ENCODE measurements around the gene SERPINA12. TPM values are rescaled to one million over a fixed set of nuclear protein-coding genes. Genes with fewer than 3 reads are reported as not detected.

SERPINA12 gene
- total and polyA plus RNA-seq, 7 donors = not detected

DNA sequence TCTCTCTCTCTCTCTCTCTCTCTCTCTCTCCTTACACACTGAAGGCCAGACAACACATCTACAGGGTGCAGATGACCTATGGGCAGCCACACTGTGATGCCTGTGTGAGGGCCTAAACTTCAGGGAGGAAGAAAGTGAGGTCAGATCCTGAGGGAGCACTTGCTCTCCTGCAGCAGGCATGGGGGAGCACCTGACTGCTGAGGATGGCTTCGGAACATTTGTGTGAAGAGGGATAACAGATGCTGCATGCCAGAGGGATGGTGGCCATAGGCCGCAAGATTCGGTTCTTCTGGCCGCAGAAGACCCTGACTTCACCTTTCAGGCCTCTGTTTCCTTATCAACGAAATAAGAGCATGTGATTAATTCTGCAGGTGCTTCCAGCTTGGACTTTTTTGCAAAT, 45.0 kb downstream of the SERPINA12 start:
- Histone ChIP-seq H3K27me3 (ENCODE audit: insufficient read depth in 3 of 3, low read length in 2 of 3) (no peaks in the 10 kb centered on the region), H3K4me1 (no peaks in the 10 kb centered on the region), H3K36me3 (ENCODE audit: insufficient read depth in 1 of 2, low read depth in 1 of 2) (no peaks in the 10 kb centered on the region), H3K27ac (no peak overlapping the region), H3K4me3 (no peak overlapping the region), H3K9me3 (no peaks in the 10 kb centered on the region)
- TF ChIP-seq, protein P1, sequence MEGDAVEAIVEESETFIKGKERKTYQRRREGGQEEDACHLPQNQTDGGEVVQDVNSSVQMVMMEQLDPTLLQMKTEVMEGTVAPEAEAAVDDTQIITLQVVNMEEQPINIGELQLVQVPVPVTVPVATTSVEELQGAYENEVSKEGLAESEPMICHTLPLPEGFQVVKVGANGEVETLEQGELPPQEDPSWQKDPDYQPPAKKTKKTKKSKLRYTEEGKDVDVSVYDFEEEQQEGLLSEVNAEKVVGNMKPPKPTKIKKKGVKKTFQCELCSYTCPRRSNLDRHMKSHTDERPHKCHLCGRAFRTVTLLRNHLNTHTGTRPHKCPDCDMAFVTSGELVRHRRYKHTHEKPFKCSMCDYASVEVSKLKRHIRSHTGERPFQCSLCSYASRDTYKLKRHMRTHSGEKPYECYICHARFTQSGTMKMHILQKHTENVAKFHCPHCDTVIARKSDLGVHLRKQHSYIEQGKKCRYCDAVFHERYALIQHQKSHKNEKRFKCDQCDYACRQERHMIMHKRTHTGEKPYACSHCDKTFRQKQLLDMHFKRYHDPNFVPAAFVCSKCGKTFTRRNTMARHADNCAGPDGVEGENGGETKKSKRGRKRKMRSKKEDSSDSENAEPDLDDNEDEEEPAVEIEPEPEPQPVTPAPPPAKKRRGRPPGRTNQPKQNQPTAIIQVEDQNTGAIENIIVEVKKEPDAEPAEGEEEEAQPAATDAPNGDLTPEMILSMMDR (IDR thresholded peaks at IDR 0.05) = no peak
- 81 to 89% (median 88%) methylated on average over 5 of the region's 5 CpGs for WGBS, 3 donors
- ATAC-seq (no peak), DNase-seq (no peak)
- intact Hi-C loops (cut with DNase I) = no loop called here

DNA sequence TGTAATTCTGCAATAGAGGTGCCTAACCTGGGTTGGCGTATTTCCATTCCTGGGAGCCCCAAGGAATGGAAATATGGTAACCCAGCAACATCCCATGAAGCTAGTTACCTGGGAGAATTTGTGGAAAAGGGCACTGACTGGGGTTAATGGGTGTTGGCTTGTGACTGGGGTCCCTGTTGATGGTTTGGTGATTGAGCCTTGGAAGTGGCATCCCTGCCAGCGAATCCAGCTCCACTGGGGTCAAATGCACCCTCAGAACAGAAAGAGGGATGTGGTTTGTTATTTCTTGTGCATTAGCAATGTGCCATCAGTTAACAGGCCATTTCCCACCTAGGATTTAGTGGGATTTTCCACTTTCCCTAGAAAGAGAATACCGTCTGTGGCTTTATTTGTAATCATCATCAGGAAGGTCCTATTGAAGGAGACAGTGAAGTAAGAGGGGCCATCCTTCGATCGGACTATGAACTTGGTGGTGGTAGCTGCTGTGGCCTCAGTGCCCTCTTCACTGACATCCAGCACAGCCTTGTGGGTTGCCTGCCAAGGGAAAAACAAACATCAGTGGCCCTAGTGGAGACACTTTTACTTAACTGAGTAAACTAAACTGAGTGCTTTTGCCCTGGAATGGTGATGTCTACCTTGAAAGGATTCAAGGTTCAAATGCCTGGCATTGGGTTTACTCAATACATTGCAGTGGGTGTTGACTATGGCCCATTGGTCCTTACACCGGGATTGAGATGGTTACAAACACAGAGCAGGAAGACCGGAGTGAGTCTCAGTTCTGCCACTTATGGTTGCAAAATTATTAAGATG, 46.3 kb downstream of the SERPINA12 start:
- no peaks in the 10 kb centered on the region for H3K9me3 ChIP-seq
- H3K27ac ChIP-seq = no peak overlapping the region
- DNase-seq (no peak), ATAC-seq (no peak)
- H3K27me3 ChIP-seq (ENCODE audit: insufficient read depth in 3 of 3, low read length in 2 of 3) = no peaks in the 10 kb centered on the region
- H3K4me1 ChIP-seq = no peaks in the 10 kb centered on the region
- 84 to 88% (median 87%) methylated on average over 7 of the region's 7 CpGs for WGBS, 3 donors
- H3K36me3 ChIP-seq (ENCODE audit: insufficient read depth in 1 of 2, low read depth in 1 of 2) = no peaks in the 10 kb centered on the region
- intact Hi-C loops (cut with DNase I) = no loop called here
- no peak overlapping the region for H3K4me3 ChIP-seq
- TF ChIP-seq, protein P1 (IDR thresholded peaks at IDR 0.05) = no peak

DNA sequence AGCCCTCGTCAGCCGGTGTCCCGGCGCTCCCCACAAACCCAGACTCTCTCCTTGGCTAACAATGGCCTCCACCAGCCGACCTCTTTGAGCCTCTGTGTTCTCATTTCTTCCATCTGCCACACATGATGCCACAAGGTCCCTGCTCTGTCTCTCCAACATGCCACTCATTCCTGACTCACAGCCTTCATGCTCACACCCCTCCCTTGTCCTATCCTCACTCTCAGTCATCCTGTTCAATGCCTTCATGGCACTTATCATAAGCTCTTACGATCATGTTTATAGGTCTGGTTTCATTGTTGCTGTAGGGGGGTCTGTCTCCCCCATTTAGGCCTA, 47.1 kb downstream of the SERPINA12 start:
- intact Hi-C loops (cut with DNase I) = no loop called here
- Histone ChIP-seq H3K27me3 (ENCODE audit: insufficient read depth in 3 of 3, low read length in 2 of 3) (no peaks in the 10 kb centered on the region), H3K27ac (no peak overlapping the region), H3K4me1 (no peaks in the 10 kb centered on the region), H3K4me3 (no peak overlapping the region), H3K36me3 (ENCODE audit: insufficient read depth in 1 of 2, low read depth in 1 of 2) (no peaks in the 10 kb centered on the region), H3K9me3 (no peaks in the 10 kb centered on the region)
- WGBS, 3 donors = 87 to 92% (median 88%) methylated on average over 6 of the region's 6 CpGs
- no peak for ATAC-seq
- DNase-seq = no peak
- TF ChIP-seq, protein P1 (IDR thresholded peaks at IDR 0.05) = no peak

DNA sequence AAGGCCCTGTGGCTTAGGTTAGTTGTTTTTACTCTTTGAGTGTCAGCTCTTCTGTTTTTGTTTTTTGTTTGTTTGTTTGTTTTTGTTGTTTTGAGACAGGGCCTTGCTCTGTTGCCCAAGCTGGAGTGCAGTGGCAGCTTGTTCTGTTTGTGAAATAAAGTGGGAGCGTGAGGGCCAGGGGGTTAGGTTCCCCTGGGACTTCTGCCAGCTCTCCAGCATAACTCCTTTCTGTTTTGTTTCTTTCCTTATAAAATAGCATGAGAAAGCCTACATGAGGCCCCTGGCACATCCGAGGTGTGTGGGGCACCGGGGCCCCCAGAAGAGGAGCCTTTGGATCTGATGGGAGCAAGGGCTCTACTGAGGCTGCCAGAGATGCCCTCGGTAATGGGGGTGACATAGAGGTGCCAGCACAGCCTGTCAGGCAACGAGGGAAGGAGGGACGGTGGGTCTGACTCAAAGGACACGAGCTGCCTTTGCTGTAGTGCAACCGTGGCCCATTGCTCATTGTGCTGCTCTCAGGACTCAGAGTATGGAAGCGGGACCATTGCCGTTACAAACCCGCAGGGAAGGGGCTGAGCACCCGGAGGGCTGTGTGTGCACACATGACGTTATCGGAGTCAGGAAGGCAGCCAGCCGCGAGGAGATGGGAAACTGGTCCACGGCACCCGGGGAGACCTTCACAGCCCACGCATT, 47.6 kb downstream of the SERPINA12 start:
- ATAC-seq (no peak), DNase-seq (no peak)
- Histone ChIP-seq H3K9me3 (no peaks in the 10 kb centered on the region), H3K36me3 (ENCODE audit: insufficient read depth in 1 of 2, low read depth in 1 of 2) (no peaks in the 10 kb centered on the region), H3K27ac (no peak overlapping the region), H3K4me1 (no peaks in the 10 kb centered on the region), H3K4me3 (no peak overlapping the region), H3K27me3 (ENCODE audit: insufficient read depth in 3 of 3, low read length in 2 of 3) (no peaks in the 10 kb centered on the region)
- intact Hi-C loops (cut with DNase I) = no loop called here
- WGBS, 3 donors = 75 to 83% (median 83%) methylated on average over 19 of the region's 19 CpGs
- TF ChIP-seq, protein P1 (IDR thresholded peaks at IDR 0.05) = no peak

Measured in psoas muscle (tissue), 8 donors.